Kidney (tissue), 14 donors: ENCODE measurements around the gene ZNF189. TPM values are rescaled to one million over a fixed set of nuclear protein-coding genes. Genes with fewer than 3 reads are reported as not detected.

Experiments
- DNase-seq, 5 donors: peaks; one replicate each; pipeline ENCODE4 v3.0.0-alpha.2; 2013 to 2020
- FAIRE-seq: peaks from 2 replicates; lab custom pipeline; 2012; peaks lifted over from hg19 to GRCh38; lab: Jason Lieb, UNC
- H3K27ac ChIP-seq, 2 donors: one replicate each; pipeline ENCODE4 v1.7.0; 2013; ENCODE audit warnings: low read depth in 2 of 2, low read length in 2 of 2, inconsistent platforms in 1 of 2
- H3K27me3 ChIP-seq: one replicate; pipeline ENCODE4 v1.7.1; 2013; ENCODE audit warnings: low read length, inconsistent platforms; ENCODE audit not compliant: control insufficient read depth, insufficient read depth
- H3K36me3 ChIP-seq, 3 donors: one replicate each; pipeline versions ENCODE4 v1.7.0 to v1.7.1; 2013; ENCODE audit warnings: low read length in 3 of 3, control low read depth in 1 of 3, inconsistent platforms in 1 of 3; ENCODE audit not compliant: insufficient read depth in 3 of 3, control insufficient read depth in 2 of 3
- H3K4me1 ChIP-seq, 3 donors: one replicate each; pipeline versions ENCODE4 v1.7.0 to v1.7.1; 2013; ENCODE audit warnings: low read length in 3 of 3, inconsistent platforms in 1 of 3, low read depth in 1 of 3; ENCODE audit not compliant: control insufficient read depth in 2 of 3, insufficient read depth in 2 of 3
- H3K4me3 ChIP-seq, 3 donors: one replicate each; pipeline versions ENCODE4 v1.7.0 to v1.8.1; 2013; ENCODE audit warnings: low read length in 3 of 3, control low read depth in 1 of 3, inconsistent platforms in 1 of 3
- H3K9ac ChIP-seq, 3 donors: one replicate each; pipeline versions ENCODE4 v1.7.0 to v1.7.1; 2013; ENCODE audit warnings: low read length in 3 of 3, control low read depth in 1 of 3, inconsistent platforms in 1 of 3
- H3K9me3 ChIP-seq, 3 donors: one replicate each; pipeline versions ENCODE4 v1.7.0 to v1.7.1; 2013; ENCODE audit warnings: low read length in 3 of 3, control low read depth in 1 of 3, inconsistent platforms in 1 of 3; ENCODE audit not compliant: control insufficient read depth in 2 of 3, insufficient read depth in 1 of 3
- intact Hi-C: fragments of 100-400 bp; cut with DNase I; formaldehyde crosslinking; loops from one replicate; pipeline ENCODE4 v1.11.1; 2022
- polyA plus RNA-seq: library from polyadenylated mRNA; stranded (reverse); fragments of 350-450 nt; fragmentation: Illumina TruSeq; extraction: RNeasy Lipid Tissue Mini Kit (QIAGEN cat#74804); gene quantifications from one replicate; pipeline ENCODE4 v1.2.3, GENCODE V29; 2014; ENCODE audit warnings: low read depth, low replicate concordance; ENCODE audit not compliant: insufficient read depth
- total RNA-seq: library from RNA; stranded (reverse); fragmentation: NEBNext Ultra II Directional; extraction: Animal tissue kit (Norgen Biotek cat#: 25700); gene quantifications from one replicate; pipeline ENCODE4 v1.2.1, GENCODE V29; 2021
- TF ChIP-seq, protein P1 (sequence below): IDR thresholded peaks from 3 replicates; pipeline ENCODE4 v1.5.1; 2012; ENCODE audit warnings: mild to moderate bottlenecking, moderate library complexity, borderline replicate concordance; ENCODE audit not compliant: insufficient read depth; ENCODE audit errors: extremely low read depth
- donor health status: control.
- donor health status: control.
- donor health status: control.
- donor health status: control.
- donor health status: control.
- donor health status: DM: yes; HTN: yes; CAD: no.
- donor health status: Normal renal cell carcinoma (clear cell type).

ZNF189 gene
- total and polyA plus RNA-seq, 2 donors from 2014 or later: 13.1 to 22.9 TPM

GRCh38 chr9:101353683-101354082, 45.0 kb upstream of the ZNF189 start:
- Histone ChIP-seq H3K9me3 (no peaks in the 10 kb centered on the region), H3K27me3 (no peaks in the 10 kb centered on the region), H3K4me1 (no peaks in the 10 kb centered on the region), H3K9ac (no peak overlapping the region), H3K27ac (no peak overlapping the region), H3K36me3 (no peaks in the 10 kb centered on the region), H3K4me3 (no peak overlapping the region)
- FAIRE-seq (no peak), DNase-seq (no peak)
- intact Hi-C loops: no loop called here
- TF ChIP-seq, protein P1, sequence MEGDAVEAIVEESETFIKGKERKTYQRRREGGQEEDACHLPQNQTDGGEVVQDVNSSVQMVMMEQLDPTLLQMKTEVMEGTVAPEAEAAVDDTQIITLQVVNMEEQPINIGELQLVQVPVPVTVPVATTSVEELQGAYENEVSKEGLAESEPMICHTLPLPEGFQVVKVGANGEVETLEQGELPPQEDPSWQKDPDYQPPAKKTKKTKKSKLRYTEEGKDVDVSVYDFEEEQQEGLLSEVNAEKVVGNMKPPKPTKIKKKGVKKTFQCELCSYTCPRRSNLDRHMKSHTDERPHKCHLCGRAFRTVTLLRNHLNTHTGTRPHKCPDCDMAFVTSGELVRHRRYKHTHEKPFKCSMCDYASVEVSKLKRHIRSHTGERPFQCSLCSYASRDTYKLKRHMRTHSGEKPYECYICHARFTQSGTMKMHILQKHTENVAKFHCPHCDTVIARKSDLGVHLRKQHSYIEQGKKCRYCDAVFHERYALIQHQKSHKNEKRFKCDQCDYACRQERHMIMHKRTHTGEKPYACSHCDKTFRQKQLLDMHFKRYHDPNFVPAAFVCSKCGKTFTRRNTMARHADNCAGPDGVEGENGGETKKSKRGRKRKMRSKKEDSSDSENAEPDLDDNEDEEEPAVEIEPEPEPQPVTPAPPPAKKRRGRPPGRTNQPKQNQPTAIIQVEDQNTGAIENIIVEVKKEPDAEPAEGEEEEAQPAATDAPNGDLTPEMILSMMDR: no peak

- H3K9ac ChIP-seq: no peak overlapping the region
- DNase-seq (no peak), FAIRE-seq (no peak)
- no peaks in the 10 kb centered on the region for H3K27me3 ChIP-seq
- H3K9me3 ChIP-seq: no peaks in the 10 kb centered on the region
- no peak overlapping the region for H3K27ac ChIP-seq
- intact Hi-C loops: no loop called here
- no peak overlapping the region for H3K4me3 ChIP-seq
- TF ChIP-seq, protein P1: no peak
- H3K36me3 ChIP-seq: no peaks in the 10 kb centered on the region
- H3K4me1 ChIP-seq: no peaks in the 10 kb centered on the region
Measured at GRCh38 chr9:101354143-101354764, 44.4 kb upstream of the ZNF189 start.

DNA sequence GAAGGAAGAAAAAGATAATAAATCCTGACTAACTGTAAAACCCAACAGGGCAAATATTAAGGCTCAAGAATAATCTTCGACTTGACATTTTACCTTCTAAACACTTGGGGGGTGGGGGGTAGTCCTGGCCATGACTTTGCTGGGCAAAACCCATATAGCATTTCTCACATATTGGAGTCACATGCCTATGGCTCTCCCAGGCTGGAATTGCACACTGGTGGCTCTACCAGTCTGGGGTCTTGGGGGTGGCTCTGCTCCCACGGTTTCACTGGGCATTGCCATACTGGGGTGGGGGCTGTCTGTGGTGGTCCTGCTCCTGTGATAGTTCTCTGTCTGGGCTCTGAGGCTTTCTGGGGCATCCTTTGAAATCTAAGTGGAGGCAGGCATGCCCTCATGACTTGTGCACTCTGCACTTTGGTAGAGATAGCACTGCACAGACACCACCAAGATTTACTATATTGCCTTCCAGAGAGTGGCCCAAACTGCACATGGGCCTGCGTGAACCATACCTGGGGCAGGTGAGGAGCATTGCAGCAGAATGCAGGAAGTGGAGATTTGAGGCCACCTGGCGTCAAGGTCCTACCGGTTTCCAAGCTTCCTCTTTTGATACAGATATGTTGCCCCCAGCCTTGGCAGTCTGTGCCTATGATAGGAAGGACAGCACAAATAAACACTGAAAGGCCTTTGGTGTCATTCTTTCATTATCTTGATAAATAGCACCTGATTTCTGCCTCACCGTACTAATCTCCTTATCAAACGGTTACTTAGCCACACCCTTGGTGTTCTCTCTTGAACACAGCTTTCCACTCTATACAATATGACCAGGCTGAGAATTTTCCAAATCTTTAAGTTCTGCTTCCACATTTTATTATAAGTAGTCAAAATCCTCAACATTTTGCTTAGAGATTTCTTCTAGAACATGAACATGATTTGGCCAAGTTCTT, 43.6 kb upstream of the ZNF189 start:
- Histone ChIP-seq H3K4me3 (no peak overlapping the region), H3K27me3 (no peaks in the 10 kb centered on the region), H3K9me3 (no peaks in the 10 kb centered on the region), H3K4me1 (no peaks in the 10 kb centered on the region), H3K27ac (no peak overlapping the region), H3K36me3 (no peaks in the 10 kb centered on the region), H3K9ac (no peak overlapping the region)
- DNase-seq (no peak), FAIRE-seq (no peak)
- intact Hi-C loops: no loop called here
- TF ChIP-seq, protein P1: no peak
